Measurements from ENCODE around the gene MOK.

MOK gene

GRCh38 chr14:102345232-102345631 lies 40.3 kb upstream of the MOK start:
- no peak overlapping the region for H3K4me3 ChIP-seq (ENCODE audit: low read length)
- no peak for DNase-seq (ENCODE audit: low read depth)
- TF ChIP-seq CTCF (IDR thresholded peaks at IDR 0.05; ENCODE audit: insufficient read depth, low read depth, low read length, missing control alignments): no peak

GRCh38 chr14:102344485-102344884 lies 39.5 kb upstream of the MOK start:
- no peak for TF ChIP-seq CTCF (IDR thresholded peaks at IDR 0.05; ENCODE audit: insufficient read depth, low read depth, low read length, missing control alignments)
- H3K4me3 ChIP-seq (ENCODE audit: low read length): no peak overlapping the region

GRCh38 chr14:102344084-102344483 lies 39.1 kb upstream of the MOK start:
- H3K4me3 ChIP-seq (ENCODE audit: low read length): no peak overlapping the region
- TF ChIP-seq CTCF (IDR thresholded peaks at IDR 0.05; ENCODE audit: insufficient read depth, low read depth, low read length, missing control alignments): no peak
- DNase-seq (ENCODE audit: low read depth): no peak

More at GRCh38 chr14:102344485-102344884, 39.5 kb upstream of the MOK start:
- DNase-seq (ENCODE audit: low read depth): no peak

GRCh38 chr14:102342238-102342637 lies 37.3 kb upstream of the MOK start:
- DNase-seq (ENCODE audit: low read depth): no peak

GRCh38 chr14:102341566-102341965 lies 36.6 kb upstream of the MOK start:
- no peak for TF ChIP-seq CTCF (IDR thresholded peaks at IDR 0.05; ENCODE audit: insufficient read depth, low read depth, low read length, missing control alignments)
- no peak for DNase-seq (ENCODE audit: low read depth)
- no peak overlapping the region for H3K4me3 ChIP-seq (ENCODE audit: low read length)

More at GRCh38 chr14:102342238-102342637, 37.3 kb upstream of the MOK start:
- no peak for TF ChIP-seq CTCF (IDR thresholded peaks at IDR 0.05; ENCODE audit: insufficient read depth, low read depth, low read length, missing control alignments)
- no peak overlapping the region for H3K4me3 ChIP-seq (ENCODE audit: low read length)

- DNase-seq (ENCODE audit: low read depth): no peak
- no peak overlapping the region for H3K4me3 ChIP-seq (ENCODE audit: low read length)
- TF ChIP-seq CTCF (IDR thresholded peaks at IDR 0.05; ENCODE audit: insufficient read depth, low read depth, low read length, missing control alignments): no peak
These were observed 33.8 kb upstream of the MOK start for GRCh38 chr14:102338724-102339123.

- H3K4me3 ChIP-seq (ENCODE audit: low read length): no peak overlapping the region
- no peak for DNase-seq (ENCODE audit: low read depth)
- TF ChIP-seq CTCF (IDR thresholded peaks at IDR 0.05; ENCODE audit: insufficient read depth, low read depth, low read length, missing control alignments): no peak
These were observed 30.2 kb upstream of the MOK start for GRCh38 chr14:102335163-102335562.
